CD4-positive, alpha-beta T cell treated with Interleukin-12 subunit alpha and Interleukin-12 subunit beta, for 1 hour (primary cell): ENCODE data around the gene CSAG2.

Experiments used
- DNase-seq: peaks from one replicate; pipeline ENCODE4 v3.0.0-alpha.2; 2020

The CSAG2 gene

GRCh38 chrX:152658302-152658701 lies 50.8 kb downstream of the CSAG2 start:
- no peak for DNase-seq
